ENCODE measurements around the gene SERPINA12. TPM values are rescaled to one million over a fixed set of nuclear protein-coding genes. Genes with fewer than 3 reads are reported as not detected.

The SERPINA12 gene
- total RNA-seq (2014; rRNA removed; shearing (Covaris generic)): not detected in 2 replicates

- H3K4me3 ChIP-seq (ENCODE audit: insufficient read depth, low read depth, low read length): no peak within 1 kb of the TSS
- DNase-seq: no peak
- no peaks in the 10 kb centered on the region for H3K36me3 ChIP-seq (replicated peaks; ENCODE audit: control insufficient read depth, insufficient read depth, low read length)
- H3K27me3 ChIP-seq (ENCODE audit: control insufficient read depth, insufficient read depth, low read length): no peaks in the 10 kb centered on the region
Measured at GRCh38 chr14:94509356-94509755, at the start of gene SERPINA12. Gene SERPINA12, minus strand, starts transcription at chr14:94509469. Its CDS starts 11,072 bp downstream, at chr14:94498397.

GRCh38 chr14:94558842-94559241 is 49.6 kb upstream of the SERPINA12 start:
- no peak for DNase-seq
- H3K4me3 ChIP-seq (ENCODE audit: insufficient read depth, low read depth, low read length): no peak overlapping the region
- no peaks in the 10 kb centered on the region for H3K36me3 ChIP-seq (replicated peaks; ENCODE audit: control insufficient read depth, insufficient read depth, low read length)
- no peaks in the 10 kb centered on the region for H3K27me3 ChIP-seq (ENCODE audit: control insufficient read depth, insufficient read depth, low read length)

GRCh38 chr14:94557327-94557726 is 48.1 kb upstream of the SERPINA12 start:
- no peak for DNase-seq
- H3K4me3 ChIP-seq (ENCODE audit: insufficient read depth, low read depth, low read length): no peak overlapping the region
- no peaks in the 10 kb centered on the region for H3K36me3 ChIP-seq (replicated peaks; ENCODE audit: control insufficient read depth, insufficient read depth, low read length)
- no peaks in the 10 kb centered on the region for H3K27me3 ChIP-seq (ENCODE audit: control insufficient read depth, insufficient read depth, low read length)

GRCh38 chr14:94555991-94556390 is 46.7 kb upstream of the SERPINA12 start:
- DNase-seq: no peak

GRCh38 chr14:94550041-94550440 is 40.8 kb upstream of the SERPINA12 start:
- peak; percentile 35 for DNase-seq

More at GRCh38 chr14:94555991-94556390, 46.7 kb upstream of the SERPINA12 start:
- Histone ChIP-seq H3K36me3 (replicated peaks; ENCODE audit: control insufficient read depth, insufficient read depth, low read length) (no peaks in the 10 kb centered on the region), H3K4me3 (ENCODE audit: insufficient read depth, low read depth, low read length) (no peak overlapping the region), H3K27me3 (ENCODE audit: control insufficient read depth, insufficient read depth, low read length) (no peaks in the 10 kb centered on the region)

GRCh38 chr14:94548999-94549985 is 40.0 kb upstream of the SERPINA12 start:
- H3K4me3 ChIP-seq (ENCODE audit: insufficient read depth, low read depth, low read length): no peak overlapping the region
- no peaks in the 10 kb centered on the region for H3K36me3 ChIP-seq (replicated peaks; ENCODE audit: control insufficient read depth, insufficient read depth, low read length)
- H3K27me3 ChIP-seq (ENCODE audit: control insufficient read depth, insufficient read depth, low read length): no peaks in the 10 kb centered on the region
- DNase-seq: peak; percentile 83

More at GRCh38 chr14:94550041-94550440, 40.8 kb upstream of the SERPINA12 start:
- H3K27me3 ChIP-seq (ENCODE audit: control insufficient read depth, insufficient read depth, low read length): no peaks in the 10 kb centered on the region
- no peaks in the 10 kb centered on the region for H3K36me3 ChIP-seq (replicated peaks; ENCODE audit: control insufficient read depth, insufficient read depth, low read length)
- no peak overlapping the region for H3K4me3 ChIP-seq (ENCODE audit: insufficient read depth, low read depth, low read length)

GRCh38 chr14:94548131-94548998 is 39.1 kb upstream of the SERPINA12 start:
- no peaks in the 10 kb centered on the region for H3K27me3 ChIP-seq (ENCODE audit: control insufficient read depth, insufficient read depth, low read length)
- H3K36me3 ChIP-seq (replicated peaks; ENCODE audit: control insufficient read depth, insufficient read depth, low read length): no peaks in the 10 kb centered on the region
- no peak overlapping the region for H3K4me3 ChIP-seq (ENCODE audit: insufficient read depth, low read depth, low read length)
- DNase-seq: no peak

GRCh38 chr14:94547726-94548125 is 38.5 kb upstream of the SERPINA12 start:
- no peaks in the 10 kb centered on the region for H3K27me3 ChIP-seq (ENCODE audit: control insufficient read depth, insufficient read depth, low read length)
- H3K4me3 ChIP-seq (ENCODE audit: insufficient read depth, low read depth, low read length): no peak overlapping the region
- no peak for DNase-seq
- H3K36me3 ChIP-seq (replicated peaks; ENCODE audit: control insufficient read depth, insufficient read depth, low read length): no peaks in the 10 kb centered on the region

- no peak for DNase-seq
Measured at GRCh38 chr14:94547151-94547680, 37.9 kb upstream of the SERPINA12 start.

GRCh38 chr14:94545131-94545841 is 36.0 kb upstream of the SERPINA12 start:
- H3K36me3 ChIP-seq (replicated peaks; ENCODE audit: control insufficient read depth, insufficient read depth, low read length): no peaks in the 10 kb centered on the region
- DNase-seq: peak; percentile 48
- H3K4me3 ChIP-seq (ENCODE audit: insufficient read depth, low read depth, low read length): no peak overlapping the region
- no peaks in the 10 kb centered on the region for H3K27me3 ChIP-seq (ENCODE audit: control insufficient read depth, insufficient read depth, low read length)

More at GRCh38 chr14:94547151-94547680, 37.9 kb upstream of the SERPINA12 start:
- Histone ChIP-seq H3K36me3 (replicated peaks; ENCODE audit: control insufficient read depth, insufficient read depth, low read length) (no peaks in the 10 kb centered on the region), H3K27me3 (ENCODE audit: control insufficient read depth, insufficient read depth, low read length) (no peaks in the 10 kb centered on the region), H3K4me3 (ENCODE audit: insufficient read depth, low read depth, low read length) (no peak overlapping the region)

- Histone ChIP-seq H3K27me3 (ENCODE audit: control insufficient read depth, insufficient read depth, low read length) (no peaks in the 10 kb centered on the region), H3K4me3 (ENCODE audit: insufficient read depth, low read depth, low read length) (no peak overlapping the region), H3K36me3 (replicated peaks; ENCODE audit: control insufficient read depth, insufficient read depth, low read length) (no peaks in the 10 kb centered on the region)
- peak; percentile 71 for DNase-seq
Measured at GRCh38 chr14:94544726-94545125, 35.5 kb upstream of the SERPINA12 start.

GRCh38 chr14:94543449-94544124 is 34.3 kb upstream of the SERPINA12 start:
- Histone ChIP-seq H3K4me3 (ENCODE audit: insufficient read depth, low read depth, low read length) (no peak overlapping the region), H3K36me3 (replicated peaks; ENCODE audit: control insufficient read depth, insufficient read depth, low read length) (no peaks in the 10 kb centered on the region), H3K27me3 (ENCODE audit: control insufficient read depth, insufficient read depth, low read length) (no peaks in the 10 kb centered on the region)
- peak; percentile 46 for DNase-seq

- DNase-seq: no peak
Measured at GRCh38 chr14:94542811-94543440, 33.7 kb upstream of the SERPINA12 start.

More at GRCh38 chr14:94542811-94543440, 33.7 kb upstream of the SERPINA12 start:
- H3K27me3 ChIP-seq (ENCODE audit: control insufficient read depth, insufficient read depth, low read length): no peaks in the 10 kb centered on the region
- no peaks in the 10 kb centered on the region for H3K36me3 ChIP-seq (replicated peaks; ENCODE audit: control insufficient read depth, insufficient read depth, low read length)
- no peak overlapping the region for H3K4me3 ChIP-seq (ENCODE audit: insufficient read depth, low read depth, low read length)

Data from H7 (cell line).